Measurements from ENCODE around the gene IFT27. TPM values are rescaled to one million over a fixed set of nuclear protein-coding genes. Genes with fewer than 3 reads are reported as not detected.

The IFT27 gene
- total and polyA plus RNA-seq, 2 experiments from 2014 or later, result 28.5 to 63.5 TPM

DNA sequence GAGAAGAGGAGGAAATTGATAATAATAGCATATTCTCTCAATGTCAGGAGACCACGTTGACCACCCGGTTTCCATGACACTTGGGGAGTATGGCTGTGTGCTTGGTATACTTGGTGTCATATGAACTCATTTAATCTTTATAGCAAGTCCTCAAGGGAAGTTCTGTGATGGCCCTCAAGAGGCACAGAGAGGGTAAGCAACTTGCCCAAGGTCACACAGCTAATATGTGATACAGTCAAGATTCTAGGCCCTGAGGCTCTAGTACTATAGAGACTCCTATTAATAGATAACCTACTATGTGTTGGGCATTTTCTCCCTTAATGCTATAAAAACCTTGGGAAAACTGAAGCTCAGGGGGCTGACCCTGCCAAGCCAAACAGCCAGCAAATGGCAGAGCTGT lies 61.8 kb downstream of the IFT27 start (continued):
- no peak for TF ChIP-seq EZH2phosphoT487 (IDR thresholded peaks at IDR 0.05; ENCODE audit: unreplicated experiment)
- no peak for TF ChIP-seq POLR2AphosphoS5 (IDR thresholded peaks at IDR 0.05; ENCODE audit: low read depth)
- TF ChIP-seq JUNB (IDR thresholded peaks at IDR 0.05; ENCODE audit: unreplicated experiment), result no peak
- TF ChIP-seq STAT1 (IDR thresholded peaks at IDR 0.05; ENCODE audit: unreplicated experiment), result no peak
- no peak for TF ChIP-seq CTCF (conservative IDR thresholded peaks at IDR 0.05; ENCODE audit: low read depth in 2 of 2)
- no peak for TF ChIP-seq ZNF331 (CRISPR knock-in tag; IDR thresholded peaks at IDR 0.05; ENCODE audit: low read depth)
- no peak for TF ChIP-seq ZNF114 (CRISPR knock-in tag; IDR thresholded peaks at IDR 0.05)

DNA sequence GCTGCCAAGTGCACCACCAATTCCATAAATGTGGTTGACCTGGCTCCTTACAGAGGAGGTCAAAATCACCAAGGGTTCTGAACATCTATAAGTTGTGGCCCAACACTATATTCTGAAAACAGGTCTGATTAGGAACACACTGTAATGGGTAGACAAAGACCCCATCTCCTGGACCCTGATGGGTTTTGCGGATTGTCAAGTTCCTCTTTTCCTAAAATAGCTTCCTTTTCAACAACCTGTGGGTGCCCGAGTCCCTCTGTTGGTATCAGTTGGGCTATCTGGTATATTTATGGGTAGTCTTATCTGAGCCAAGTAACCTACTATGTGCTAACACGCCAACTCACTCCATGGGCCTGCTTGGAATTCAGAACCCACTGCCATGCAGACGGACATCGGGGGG lies 62.5 kb downstream of the IFT27 start:
- H3K36me3 ChIP-seq (ENCODE audit: insufficient read depth), result no peaks in the 10 kb centered on the region
- no peaks in the 10 kb centered on the region for H3K27me3 ChIP-seq (ENCODE audit: insufficient read depth)
- Mint-ChIP-seq H3K4me3 (no peak overlapping the region), H3K27me3 (ENCODE audit: insufficient read depth, low read depth, poor library complexity) (peaks cover under 1% of the 10 kb centered on the region), H3K36me3 (ENCODE audit: low read depth) (no peaks in the 10 kb centered on the region), H3K4me1 (no peaks in the 10 kb centered on the region; the same call in 2 of the 3 replicates), H3K27ac (no peak overlapping the region), H3K9me3 (no peaks in the 10 kb centered on the region)
- H3K4me3 ChIP-seq, result no peak overlapping the region
- H2AFZ ChIP-seq, result no peak overlapping the region
- H3K4me1 ChIP-seq (ENCODE audit: insufficient read depth), result no peaks in the 10 kb centered on the region
- no peak overlapping the region for H3K4me2 ChIP-seq
- H3F3A ChIP-seq (replicated peaks; ENCODE audit: low read depth), result no peaks in the 10 kb centered on the region
- no peaks in the 10 kb centered on the region for H3K9me2 ChIP-seq (ENCODE audit: insufficient read depth)
- DNase-seq (ENCODE audit: low spot score) (no peak), ATAC-seq (no peak)
- no peak overlapping the region for H3K27ac ChIP-seq (ENCODE audit: low read depth)
- H3K79me2 ChIP-seq (replicated peaks; ENCODE audit: insufficient read depth), result no peaks in the 10 kb centered on the region
- H4K20me1 ChIP-seq (replicated peaks; ENCODE audit: insufficient read depth), result no peaks in the 10 kb centered on the region
- TF ChIP-seq NANOG (IDR thresholded peaks at IDR 0.05; ENCODE audit: borderline replicate concordance), result no peak
- TF ChIP-seq CTCF (conservative IDR thresholded peaks at IDR 0.05; ENCODE audit: low read depth in 2 of 2), result no peak
- no peak for TF ChIP-seq REST (IDR thresholded peaks at IDR 0.05; ENCODE audit: unreplicated experiment)
- TF ChIP-seq POLR2AphosphoS5 (IDR thresholded peaks at IDR 0.05; ENCODE audit: low read depth), result no peak
- TF ChIP-seq EZH2 (IDR thresholded peaks at IDR 0.05; ENCODE audit: low read depth, unreplicated experiment), result no peak
- TF ChIP-seq ZNF331 (CRISPR knock-in tag; IDR thresholded peaks at IDR 0.05; ENCODE audit: low read depth), result no peak
- no peak for TF ChIP-seq ZNF462 (CRISPR knock-in tag; IDR thresholded peaks at IDR 0.05)
- no peak for TF ChIP-seq CREB1 (CRISPR knock-in tag; IDR thresholded peaks at IDR 0.05; ENCODE audit: low read depth)
- TF ChIP-seq ZNF114 (CRISPR knock-in tag; IDR thresholded peaks at IDR 0.05), result no peak

All from GM23338 (cell line).